ENCODE measurements around the gene NFKBIL1.
"Not testable (repeated sequence)": the region's sequence is repeated elsewhere in the genome, so short reads cannot be mapped to it uniquely, and the experiment has no call there.

Gene NFKBIL1, protein sequence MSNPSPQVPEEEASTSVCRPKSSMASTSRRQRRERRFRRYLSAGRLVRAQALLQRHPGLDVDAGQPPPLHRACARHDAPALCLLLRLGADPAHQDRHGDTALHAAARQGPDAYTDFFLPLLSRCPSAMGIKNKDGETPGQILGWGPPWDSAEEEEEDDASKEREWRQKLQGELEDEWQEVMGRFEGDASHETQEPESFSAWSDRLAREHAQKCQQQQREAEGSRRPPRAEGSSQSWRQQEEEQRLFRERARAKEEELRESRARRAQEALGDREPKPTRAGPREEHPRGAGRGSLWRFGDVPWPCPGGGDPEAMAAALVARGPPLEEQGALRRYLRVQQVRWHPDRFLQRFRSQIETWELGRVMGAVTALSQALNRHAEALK

DNA sequence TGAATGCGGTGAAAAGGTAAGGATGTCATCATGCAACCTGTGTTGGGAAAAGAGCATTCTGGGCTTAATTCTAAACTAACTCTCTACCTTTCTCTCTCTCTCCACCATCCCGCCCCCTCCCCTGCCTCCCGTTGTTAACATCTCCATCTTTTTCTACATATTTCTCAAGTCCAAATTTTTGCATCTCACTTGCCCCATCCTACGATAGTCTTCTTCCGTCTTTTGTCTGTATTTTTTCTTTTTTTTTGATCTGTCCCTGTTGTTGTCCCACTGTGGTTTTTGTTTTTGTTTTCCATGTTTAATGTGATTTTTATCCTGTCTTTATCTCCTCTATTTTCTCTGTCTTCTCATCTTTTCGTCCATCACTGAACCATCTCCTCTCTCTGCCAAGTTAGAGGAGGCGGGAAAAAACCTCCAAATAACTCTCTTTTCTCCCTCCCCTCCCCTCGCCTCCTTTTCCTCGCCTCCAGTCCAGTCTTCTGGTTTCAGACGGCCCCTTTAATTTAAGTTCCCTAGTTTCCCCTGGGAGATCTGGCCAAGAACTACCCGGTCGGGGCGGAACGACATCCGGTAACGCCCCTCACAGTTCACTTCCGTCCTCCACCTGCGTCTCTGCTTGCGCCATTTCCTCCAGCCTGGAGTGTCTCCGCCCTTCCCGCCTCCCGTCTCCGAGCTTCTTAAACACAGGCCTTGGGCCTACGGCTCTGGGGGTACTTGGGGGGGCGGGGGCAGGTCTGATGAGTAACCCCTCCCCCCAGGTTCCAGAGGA lies at the start of gene NFKBIL1:
Gene NFKBIL1 (plus strand): TSS at position 651 of the 769 bp plus-strand sequence. CDS start 87 bp downstream, at position 738.
- DNase-seq (ENCODE audit: low spot score), result peak; percentile 92

DNA sequence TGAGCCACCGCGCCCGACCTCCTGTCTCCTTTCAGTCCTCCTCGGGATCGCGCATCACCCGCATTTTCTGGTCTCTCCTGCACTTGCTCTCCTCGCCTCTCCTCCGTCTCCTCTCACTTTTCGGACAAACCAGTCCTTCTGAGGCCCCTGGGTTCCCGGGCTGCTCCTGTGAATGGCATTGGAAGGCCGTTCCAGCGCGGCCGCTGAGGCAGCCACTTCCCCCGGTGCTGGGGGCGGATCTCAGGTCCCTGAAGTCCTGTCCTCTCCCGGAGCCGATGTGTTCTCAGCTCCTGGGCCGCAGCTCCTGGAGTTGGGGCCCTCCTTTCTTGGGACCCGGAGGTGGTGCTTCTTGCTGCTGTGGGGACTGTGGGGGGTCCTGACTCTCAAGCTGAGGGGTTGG lies 48.7 kb upstream of the NFKBIL1 start:
- peak; percentile 45 for DNase-seq (ENCODE audit: low spot score)

DNA sequence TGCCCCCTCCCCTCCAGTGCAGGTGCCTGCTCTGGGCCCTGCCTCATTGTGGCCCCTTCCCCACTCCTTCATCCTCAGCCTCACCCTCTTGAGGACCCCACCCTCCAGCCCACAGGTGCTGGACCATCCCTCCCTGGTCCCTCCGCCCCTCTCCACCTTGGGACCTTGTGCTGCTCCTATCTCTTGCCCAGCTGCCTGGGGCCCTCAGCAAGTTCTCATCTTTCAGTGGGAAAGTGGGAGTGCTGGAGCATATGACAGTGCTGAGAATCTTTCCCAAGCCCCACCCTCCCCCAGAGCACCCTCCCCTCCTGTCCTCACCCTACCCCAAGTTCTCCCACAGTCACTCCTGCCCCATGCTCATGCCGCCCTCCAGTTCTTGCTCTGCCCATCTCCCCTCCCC lies 47.8 kb upstream of the NFKBIL1 start:
- not testable (repeated sequence) for DNase-seq (ENCODE audit: low spot score)

DNA sequence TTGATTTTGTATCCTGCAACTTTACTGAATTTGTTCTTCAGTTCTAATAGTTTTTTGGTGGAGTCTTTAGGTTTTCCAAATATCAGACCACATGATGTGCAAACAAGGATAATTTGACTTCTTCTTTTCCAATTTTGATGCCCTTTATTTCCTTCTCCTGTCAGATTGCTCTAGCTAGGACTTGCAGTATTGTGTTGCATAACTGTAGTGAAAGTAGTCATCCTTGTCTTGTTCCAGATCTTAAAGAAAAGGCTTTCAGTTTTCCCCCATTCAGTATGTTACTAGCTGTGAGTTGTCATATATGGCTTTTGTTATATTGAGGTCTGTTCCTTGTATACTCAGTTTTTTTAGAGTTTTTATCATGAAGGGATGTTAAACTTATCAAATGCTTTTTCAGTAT lies 44.8 kb upstream of the NFKBIL1 start:
- no peak for DNase-seq (ENCODE audit: low spot score)

DNA sequence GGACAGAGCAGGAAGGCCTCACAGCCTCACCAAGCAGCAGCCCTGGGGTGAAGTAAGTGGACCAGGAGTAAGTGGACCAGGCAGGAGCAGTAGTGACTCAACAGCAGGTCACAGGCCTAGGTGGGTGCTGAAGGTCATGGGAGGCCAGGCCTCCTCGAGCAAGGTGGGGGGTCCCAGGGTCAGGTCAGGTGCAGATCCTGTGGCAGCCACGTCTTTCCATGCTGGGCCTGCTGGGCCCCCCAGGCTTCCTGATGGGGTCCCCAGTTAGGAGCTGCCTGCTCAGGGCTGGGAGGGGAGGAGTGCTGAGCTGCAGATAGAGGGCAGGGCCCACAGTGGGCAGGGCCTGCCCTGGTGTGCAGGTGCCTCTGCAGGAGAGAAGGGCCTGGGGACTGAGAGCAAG lies 38.4 kb upstream of the NFKBIL1 start:
- not testable (repeated sequence) for DNase-seq (ENCODE audit: low spot score)

DNA sequence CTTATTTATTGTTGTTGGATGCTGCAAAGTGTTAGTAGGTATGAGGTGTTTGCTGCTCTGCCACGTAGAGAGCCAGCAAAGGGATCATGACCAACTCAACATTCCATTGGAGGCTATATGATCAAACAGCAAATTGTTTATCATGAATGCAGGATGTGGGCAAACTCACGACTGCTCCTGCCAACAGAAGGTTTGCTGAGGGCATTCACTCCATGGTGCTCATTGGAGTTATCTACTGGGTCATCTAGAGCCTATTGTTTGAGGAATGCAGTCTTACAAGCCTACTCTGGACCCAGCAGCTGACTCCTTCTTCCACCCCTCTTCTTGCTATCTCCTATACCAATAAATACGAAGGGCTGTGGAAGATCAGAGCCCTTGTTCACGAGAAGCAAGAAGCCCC lies 37.4 kb upstream of the NFKBIL1 start:
- no peak for DNase-seq (ENCODE audit: low spot score)

DNA sequence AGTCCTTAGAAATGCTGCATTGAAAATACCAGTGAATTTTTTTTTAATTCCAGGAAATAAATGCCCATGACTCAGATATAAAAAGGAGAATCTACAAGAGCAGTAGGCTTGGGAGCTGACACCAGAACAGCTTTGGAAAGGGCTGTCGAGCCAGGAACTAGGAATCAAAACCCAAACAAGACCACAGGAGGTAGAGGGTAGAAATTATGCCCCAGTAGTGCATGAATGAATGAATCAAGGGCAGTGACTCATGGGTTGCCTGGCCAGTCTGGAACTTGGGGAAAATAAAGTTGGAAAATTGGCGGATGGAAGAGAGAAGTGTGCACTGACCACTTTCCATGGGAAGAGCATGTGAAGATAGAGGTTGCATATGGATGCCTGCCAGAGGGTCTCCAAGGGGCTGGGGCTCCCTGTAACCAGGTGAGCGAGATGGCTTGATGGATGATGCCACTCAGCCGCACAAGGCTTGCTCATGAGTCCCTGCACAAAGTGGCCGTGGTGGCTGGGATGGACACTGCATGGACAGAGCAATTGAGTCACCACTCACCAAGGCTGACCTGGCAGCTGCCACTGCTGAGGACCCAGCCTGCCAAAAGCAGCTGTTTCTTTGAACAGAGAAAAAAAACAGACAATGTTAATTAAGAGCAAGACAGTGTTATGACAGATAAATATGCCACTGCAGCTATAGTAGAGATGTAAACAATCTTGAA lies 33.8 kb upstream of the NFKBIL1 start:
- DNase-seq (ENCODE audit: low spot score), result no peak

DNA sequence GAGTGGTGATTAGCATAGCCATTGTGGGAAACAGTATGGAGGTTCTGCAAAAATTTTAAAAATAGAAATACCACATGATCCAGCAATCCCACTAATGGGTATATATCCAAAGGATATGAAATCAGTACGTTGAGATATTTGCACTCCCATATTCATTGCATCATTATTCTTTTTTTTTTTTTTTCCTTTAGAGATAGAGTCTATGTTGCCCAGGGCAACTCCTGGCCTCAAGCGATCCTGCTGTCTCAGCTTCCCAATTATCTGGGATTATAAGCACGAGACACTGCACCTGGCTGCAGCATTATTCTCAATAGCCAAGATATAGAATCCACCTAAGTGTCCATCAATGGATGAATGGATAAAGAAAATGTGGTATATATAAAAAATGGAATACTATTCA lies 25.6 kb upstream of the NFKBIL1 start:
- DNase-seq (ENCODE audit: low spot score), result no peak

DNA sequence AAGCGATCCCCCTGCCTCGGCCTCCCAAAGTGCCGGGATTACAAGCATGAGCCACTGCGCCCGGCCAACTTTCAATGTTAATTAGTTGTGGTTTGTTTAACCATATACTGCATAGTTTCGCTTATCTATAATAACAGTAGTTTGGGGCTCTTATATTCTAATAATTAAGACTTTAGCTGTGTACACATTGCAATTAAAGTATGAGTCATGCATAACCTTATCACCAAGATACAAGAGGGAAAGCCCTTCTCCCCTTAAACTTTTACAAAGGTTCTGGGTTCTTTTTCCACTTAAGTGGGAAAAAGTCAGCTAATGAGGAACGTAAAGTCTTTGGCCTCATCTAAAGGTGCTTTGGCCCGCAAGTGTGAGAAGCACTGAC lies 21.9 kb upstream of the NFKBIL1 start:
- DNase-seq (ENCODE audit: low spot score), result no peak

DNA sequence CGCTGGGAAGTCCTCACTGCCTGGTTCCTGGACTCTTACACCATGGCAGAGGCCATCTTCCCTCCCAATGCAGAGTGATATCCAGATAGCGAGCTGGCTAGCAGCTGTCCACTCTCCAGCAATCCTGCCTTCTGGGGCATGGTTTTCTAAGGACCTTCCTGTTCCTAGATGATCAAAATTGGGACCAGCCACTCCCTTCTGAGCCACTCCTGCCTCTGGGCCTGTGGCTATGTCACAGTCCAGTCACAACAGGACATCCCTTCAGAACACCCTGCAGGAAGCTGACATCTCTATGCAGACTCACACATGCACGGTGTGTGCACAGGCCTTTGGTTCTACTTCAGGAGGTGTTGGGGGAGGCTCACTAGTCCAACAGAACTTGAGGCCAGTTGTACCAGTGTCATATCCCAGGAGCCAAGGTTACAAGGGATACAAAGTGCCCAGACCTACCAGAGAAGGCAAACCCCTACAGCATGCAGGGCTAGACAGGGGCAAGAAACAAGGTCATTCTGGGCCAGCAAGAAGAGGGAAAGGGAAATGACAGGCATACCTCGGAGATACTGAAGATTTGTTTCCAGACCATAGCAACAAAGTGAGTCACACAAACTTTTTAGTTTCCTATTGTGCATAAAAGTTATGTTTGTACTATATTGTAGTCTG lies 21.3 kb upstream of the NFKBIL1 start:
- peak; percentile 59 for DNase-seq (ENCODE audit: low spot score)

DNA sequence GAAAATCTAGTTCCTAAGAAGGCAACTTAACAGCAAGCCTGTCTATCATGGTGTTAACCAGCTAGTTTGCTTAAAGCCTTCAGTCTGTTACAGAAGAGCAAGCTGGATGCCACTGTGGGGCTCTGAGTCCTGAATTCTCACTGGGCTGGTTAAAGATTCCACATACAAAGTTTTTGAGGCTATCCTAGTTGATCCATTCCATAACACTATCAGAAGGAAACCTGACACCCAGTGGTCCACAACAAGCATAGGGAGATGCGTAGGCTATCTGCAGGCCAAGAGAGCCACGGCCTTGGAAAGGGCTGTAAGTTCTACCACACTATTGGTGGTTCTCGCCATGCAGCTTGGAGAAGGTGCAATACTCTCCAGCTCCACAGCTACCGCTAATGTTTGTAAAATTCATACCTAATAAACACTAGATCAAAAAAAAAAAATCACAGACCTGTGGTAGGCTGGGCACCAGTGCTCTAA lies 19.1 kb upstream of the NFKBIL1 start:
- no peak for DNase-seq (ENCODE audit: low spot score)

DNA sequence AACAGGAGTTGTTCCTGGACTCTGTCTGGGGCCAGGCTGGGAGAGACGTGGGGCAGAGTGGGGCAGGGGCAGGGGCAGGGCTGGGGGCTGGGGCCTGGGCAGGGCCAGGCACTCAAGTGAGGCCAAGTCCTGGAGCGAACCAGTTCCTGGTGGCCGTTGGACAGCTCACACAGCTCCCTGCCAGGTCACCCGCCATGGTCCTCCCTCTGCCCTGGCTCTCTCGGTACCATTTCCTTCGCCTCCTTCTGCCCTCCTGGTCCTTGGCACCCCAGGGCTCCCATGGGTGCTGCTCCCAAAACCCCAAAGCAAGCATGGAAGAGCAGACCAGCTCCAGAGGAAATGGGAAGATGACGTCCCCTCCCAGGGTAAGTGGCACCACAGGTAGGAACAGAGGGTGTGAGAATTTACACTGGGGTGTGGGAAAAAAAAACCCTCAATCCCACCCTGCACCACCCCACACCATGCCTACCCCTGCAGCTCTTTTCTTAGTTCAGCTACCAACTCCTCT lies 18.5 kb upstream of the NFKBIL1 start, which contains the start of gene MCCD1:
Gene MCCD1 (plus strand): TSS at position 142 of the 508 bp plus-strand sequence. CDS start 53 bp downstream, at position 195.
- DNase-seq (ENCODE audit: low spot score), result no peak

DNA sequence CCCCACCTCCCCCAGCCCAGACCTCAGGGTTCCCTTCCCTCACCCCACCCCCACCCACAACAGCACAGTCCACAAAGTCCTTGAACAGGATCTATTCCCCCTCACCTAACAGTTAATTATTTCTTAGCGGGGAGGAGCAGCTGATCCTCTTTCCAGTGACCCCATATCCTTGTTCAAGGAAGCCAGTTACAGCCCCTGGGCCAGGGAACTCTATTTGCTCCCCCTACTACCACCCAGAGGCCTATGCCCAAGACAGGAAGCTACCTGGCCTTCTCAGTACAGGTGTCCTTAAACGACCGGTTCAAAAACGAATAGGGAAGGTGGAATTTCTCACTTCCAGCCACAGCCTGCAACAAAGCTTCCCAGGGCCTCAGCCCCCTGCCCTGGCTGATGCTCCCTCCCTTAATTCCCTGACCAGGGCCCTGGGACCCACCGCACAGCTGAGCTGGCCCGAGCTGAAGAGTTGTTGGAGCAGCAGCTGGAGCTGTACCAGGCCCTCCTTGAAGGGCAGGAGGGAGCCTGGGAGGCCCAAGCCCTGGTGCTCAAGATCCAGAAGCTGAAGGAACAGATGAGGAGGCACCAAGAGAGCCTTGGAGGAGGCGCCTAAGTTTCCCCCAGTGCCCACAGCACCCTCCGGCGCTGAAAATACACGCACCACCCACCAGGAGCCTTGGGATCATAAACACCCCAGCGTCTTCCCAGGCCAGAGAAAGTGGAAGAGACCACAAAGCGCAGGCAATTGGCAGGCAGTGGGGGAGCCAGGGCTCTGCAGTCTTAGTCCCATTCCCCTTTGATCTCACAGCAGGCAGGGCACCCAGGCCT lies 17.9 kb upstream of the NFKBIL1 start:
- DNase-seq (ENCODE audit: low spot score), result no peak

DNA sequence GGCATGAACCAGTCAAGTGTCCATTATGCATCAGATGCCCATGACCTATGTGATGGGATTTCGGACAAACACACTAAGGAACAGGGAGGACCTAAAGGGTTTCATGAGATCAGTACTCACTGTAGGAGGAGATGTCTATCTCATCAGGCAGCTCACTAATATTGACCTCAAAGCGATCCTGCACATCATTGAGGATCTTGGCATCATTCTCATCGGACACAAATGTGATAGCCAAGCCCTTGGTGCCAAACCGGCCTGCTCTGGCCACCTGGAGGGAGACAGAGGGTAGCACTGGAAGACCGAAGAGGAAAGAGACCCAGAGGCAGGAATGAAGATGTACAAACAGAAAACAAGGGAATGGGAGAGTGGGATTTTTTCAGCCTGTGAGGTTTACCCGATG lies 16.7 kb upstream of the NFKBIL1 start:
- DNase-seq (ENCODE audit: low spot score), result no peak

DNA sequence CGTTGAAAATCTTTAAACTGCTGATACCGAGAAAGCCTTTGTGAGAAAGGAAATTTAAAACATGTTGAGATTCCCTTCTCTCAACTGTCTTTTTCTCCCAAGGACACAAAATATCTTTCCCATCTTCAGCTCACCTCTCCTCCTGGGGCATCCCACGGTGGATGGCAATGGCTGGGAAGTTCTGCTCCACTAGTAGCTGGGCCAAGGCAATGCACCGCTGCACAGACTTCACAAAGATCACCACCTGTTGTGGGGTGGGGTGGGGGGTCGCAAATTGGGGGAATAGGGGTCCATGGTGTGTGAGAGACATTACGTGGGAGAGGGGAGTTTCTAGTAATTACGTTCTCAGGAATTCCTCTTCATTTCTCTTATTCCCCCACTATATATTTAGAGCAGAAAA lies 16.2 kb upstream of the NFKBIL1 start:
- no peak for DNase-seq (ENCODE audit: low spot score)

DNA sequence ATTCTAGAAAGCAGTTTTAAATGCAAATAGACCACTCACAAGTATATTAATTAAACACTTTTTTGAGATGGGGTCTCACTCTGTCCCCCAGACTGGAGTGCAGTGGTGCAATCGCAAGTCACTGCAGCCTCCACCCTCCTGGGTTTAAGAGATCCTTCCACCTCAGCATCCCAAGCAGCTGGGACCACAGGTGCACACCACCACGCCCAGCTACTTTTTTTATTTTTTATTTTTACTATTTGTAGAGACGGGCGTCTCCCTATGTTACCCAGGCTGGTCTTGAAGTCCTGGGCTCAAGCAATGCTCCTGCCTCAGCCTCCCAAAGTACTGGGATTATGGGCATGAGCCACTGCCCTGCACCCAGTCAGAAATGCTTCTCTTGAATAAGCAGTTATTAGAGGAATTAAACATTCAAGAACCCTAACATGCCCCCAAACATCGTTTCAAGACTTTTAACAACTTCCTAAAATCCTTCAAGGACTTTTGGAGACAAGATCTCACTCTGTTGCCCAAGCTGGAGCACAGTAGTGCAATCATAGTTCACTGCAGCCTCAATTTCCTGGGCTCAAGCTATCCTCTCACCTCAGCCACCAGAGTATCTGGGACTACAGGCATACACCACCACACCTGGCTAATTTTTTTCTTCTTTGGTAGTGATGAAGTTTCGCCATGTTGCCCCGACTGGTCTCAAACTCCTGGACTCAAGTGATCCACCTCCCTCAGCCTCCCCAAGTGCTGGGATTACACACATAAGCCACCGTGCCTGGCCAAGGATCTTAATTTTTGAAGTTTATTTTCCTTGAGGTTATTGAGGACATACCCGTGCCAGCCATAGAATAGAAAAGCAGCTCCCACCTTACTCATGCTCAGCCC lies 15.4 kb upstream of the NFKBIL1 start:
- DNase-seq (ENCODE audit: low spot score), result no peak

DNA sequence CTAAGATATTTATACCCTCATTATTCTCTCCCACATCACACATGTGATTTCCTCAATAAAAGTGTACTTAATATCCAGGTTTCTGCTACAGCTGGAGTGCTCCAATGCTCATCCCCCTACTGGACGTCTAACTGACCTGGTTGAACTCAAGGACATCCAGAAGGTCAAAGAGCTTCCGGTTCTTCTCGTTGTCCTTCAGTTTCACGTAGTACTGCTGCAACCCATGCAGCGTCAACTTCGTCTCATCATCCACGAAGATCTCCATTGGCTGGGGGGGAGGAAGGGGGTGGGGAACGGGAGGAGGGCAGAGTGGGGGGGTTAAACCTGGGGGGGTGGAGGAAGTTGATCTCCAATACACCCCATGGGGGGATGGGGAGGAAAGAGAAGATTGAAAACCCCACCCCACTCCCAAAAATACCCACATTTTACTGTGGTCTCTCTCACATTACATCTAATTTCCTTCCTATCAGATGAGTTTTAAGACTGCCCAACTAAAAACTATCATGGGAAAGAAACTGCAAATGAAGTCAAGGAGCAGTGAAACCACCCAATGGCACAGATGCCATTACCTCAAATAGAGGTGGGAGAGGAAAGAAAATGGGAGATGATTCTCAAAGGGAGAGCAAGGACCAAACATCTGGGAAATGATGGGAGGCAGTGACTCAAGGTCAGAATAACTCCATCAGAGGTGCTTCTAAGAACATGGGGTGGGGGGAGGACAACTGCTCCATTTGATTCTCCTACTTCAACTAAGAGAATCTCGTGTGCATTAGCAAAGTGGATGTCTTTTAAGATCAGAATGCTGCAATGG lies 14.6 kb upstream of the NFKBIL1 start:
- no peak for DNase-seq (ENCODE audit: low spot score)

DNA sequence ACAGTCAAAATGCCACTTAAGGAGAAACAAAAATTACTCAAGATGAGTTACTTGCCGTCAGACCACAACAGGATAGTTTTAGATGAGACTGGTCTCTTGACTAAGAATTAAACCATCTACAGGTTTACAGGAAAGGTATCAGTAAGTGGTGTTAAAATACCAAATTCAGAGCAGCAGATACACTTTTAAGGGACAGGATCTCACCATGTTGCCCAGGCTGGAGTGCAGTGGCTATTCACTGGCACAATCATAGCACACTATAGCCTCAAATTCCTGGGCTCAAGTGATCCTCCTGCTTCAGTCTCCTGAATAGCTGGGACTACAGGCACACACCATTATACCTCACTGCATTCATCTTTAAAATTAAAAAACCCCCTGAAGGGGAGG lies 14.0 kb upstream of the NFKBIL1 start:
- DNase-seq (ENCODE audit: low spot score), result no peak

DNA sequence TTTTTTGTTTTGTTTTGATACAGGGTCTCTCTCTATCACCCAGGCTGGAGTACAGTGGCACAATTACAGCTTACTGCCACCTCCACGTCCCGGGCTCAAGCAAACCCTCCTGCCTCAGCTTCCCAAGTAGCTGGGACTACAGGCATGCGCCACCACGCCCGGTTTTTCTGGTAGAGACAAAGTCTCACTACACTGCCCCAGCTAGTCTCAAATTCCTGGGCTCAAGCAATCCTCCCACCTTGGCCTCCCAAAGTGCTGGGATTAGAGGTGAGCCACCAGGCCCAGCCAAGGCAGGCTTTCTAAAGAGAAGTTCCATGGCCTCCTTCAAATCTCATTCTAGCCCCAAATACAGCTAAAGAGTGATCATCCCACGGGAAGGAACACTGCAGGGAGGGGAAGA lies 13.4 kb upstream of the NFKBIL1 start:
- DNase-seq (ENCODE audit: low spot score), result no peak
